ENCODE results near the gene DHX16. TPM values are rescaled to one million over a fixed set of nuclear protein-coding genes. Genes with fewer than 3 reads are reported as not detected.

DHX16 gene
- total and polyA plus RNA-seq, 9 of the 15 experiments (the other 6 are each of a cell fraction or from before 2014, with no cell fraction given) = 14.6 to 66.1 (median 47.5) TPM

- TF ChIP-seq, protein P1, sequence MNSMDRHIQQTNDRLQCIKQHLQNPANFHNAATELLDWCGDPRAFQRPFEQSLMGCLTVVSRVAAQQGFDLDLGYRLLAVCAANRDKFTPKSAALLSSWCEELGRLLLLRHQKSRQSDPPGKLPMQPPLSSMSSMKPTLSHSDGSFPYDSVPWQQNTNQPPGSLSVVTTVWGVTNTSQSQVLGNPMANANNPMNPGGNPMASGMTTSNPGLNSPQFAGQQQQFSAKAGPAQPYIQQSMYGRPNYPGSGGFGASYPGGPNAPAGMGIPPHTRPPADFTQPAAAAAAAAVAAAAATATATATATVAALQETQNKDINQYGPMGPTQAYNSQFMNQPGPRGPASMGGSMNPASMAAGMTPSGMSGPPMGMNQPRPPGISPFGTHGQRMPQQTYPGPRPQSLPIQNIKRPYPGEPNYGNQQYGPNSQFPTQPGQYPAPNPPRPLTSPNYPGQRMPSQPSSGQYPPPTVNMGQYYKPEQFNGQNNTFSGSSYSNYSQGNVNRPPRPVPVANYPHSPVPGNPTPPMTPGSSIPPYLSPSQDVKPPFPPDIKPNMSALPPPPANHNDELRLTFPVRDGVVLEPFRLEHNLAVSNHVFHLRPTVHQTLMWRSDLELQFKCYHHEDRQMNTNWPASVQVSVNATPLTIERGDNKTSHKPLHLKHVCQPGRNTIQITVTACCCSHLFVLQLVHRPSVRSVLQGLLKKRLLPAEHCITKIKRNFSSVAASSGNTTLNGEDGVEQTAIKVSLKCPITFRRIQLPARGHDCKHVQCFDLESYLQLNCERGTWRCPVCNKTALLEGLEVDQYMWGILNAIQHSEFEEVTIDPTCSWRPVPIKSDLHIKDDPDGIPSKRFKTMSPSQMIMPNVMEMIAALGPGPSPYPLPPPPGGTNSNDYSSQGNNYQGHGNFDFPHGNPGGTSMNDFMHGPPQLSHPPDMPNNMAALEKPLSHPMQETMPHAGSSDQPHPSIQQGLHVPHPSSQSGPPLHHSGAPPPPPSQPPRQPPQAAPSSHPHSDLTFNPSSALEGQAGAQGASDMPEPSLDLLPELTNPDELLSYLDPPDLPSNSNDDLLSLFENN (IDR thresholded peaks at IDR 0.05; ENCODE audit: low read depth in 2 of 2, low read length in 2 of 2) = peak in 1 of 2 experiments; percentile 92; a peak in 2 of 4 replicates
- TF ChIP-seq MBD2 (IDR thresholded peaks at IDR 0.05; ENCODE audit: borderline replicate concordance, low read depth) = peak; percentile 96
- peak; percentile 92 to 93; a peak in 3 of 4 replicates for TF ChIP-seq SIN3A (IDR thresholded peaks at IDR 0.05; ENCODE audit: borderline replicate concordance in 2 of 2, control insufficient read depth in 1 of 2, low read depth in 2 of 2, low read length in 2 of 2)
- TF ChIP-seq RBM25 (IDR thresholded peaks at IDR 0.05; ENCODE audit: low read depth, low read length, severe bottlenecking) = peak; percentile 76
- TF ChIP-seq ZNF140 (CRISPR knock-in tag; IDR thresholded peaks at IDR 0.05) = no peak
- no peak for TF ChIP-seq DACH1 (IDR thresholded peaks at IDR 0.05; ENCODE audit: partially characterized antibody)
- no peak; the same call in 1 of the 2 replicates for TF ChIP-seq EGR1 (conservative IDR thresholded peaks at IDR 0.05)
- TF ChIP-seq HDAC3 (IDR thresholded peaks at IDR 0.05; ENCODE audit: borderline replicate concordance, partially characterized antibody) = peak; percentile 37
- no peak for TF ChIP-seq ETS2 (tag; IDR thresholded peaks at IDR 0.05; ENCODE audit: borderline replicate concordance, poor library complexity, severe bottlenecking)
- TF ChIP-seq ZNF197 (CRISPR knock-in tag; IDR thresholded peaks at IDR 0.05; ENCODE audit: low read depth) = no peak; the same call in 1 of the 2 replicates
- peak; percentile 80; the same call in 1 of the 2 replicates for TF ChIP-seq RNF2 (IDR thresholded peaks at IDR 0.05)
- no peak for TF ChIP-seq DIDO1 (tag; IDR thresholded peaks at IDR 0.05; ENCODE audit: low read depth)
- TF ChIP-seq ZNF384 (IDR thresholded peaks at IDR 0.05; ENCODE audit: low read depth, low read length) = no peak
- peak; percentile 64 for TF ChIP-seq DEAF1 (CRISPR knock-in tag; IDR thresholded peaks at IDR 0.05)
- peak; percentile 94 for TF ChIP-seq SMAD3 (CRISPR knock-in tag; conservative IDR thresholded peaks at IDR 0.05)
- peak; percentile 22 for TF ChIP-seq ZFP36 (IDR thresholded peaks at IDR 0.05; ENCODE audit: low read depth, low read length, partially characterized antibody)
- no peak for TF ChIP-seq L3MBTL2 (IDR thresholded peaks at IDR 0.05)
- TF ChIP-seq TEAD1 (CRISPR knock-in tag; IDR thresholded peaks at IDR 0.05) = peak; percentile 44 to 70; a peak in 1 of 4 replicates
- TF ChIP-seq PHF8 (IDR thresholded peaks at IDR 0.05; ENCODE audit: borderline replicate concordance, low read length) = peak; percentile 96
- TF ChIP-seq XRCC5 (IDR thresholded peaks at IDR 0.05; ENCODE audit: low read depth, low read length) = peak; percentile 57; the same call in 1 of the 2 replicates
- TF ChIP-seq ARID2 (IDR thresholded peaks at IDR 0.05) = 0 out of 2 replicates have a peak, but pooled peaks have one; percentile 38
These were observed 55.8 kb downstream of the DHX16 start, which contains the start of gene PPP1R10 (continued) for GRCh38 chr6:30616811-30617564.

Measured in K562 (cell line).